Body of pancreas (tissue), 4 donors: Measurements from ENCODE around the gene SEMA7A.

Experiments used
- CTCF ChIP-seq, 7 experiments: fragments of 450-650 bp in 4 of 7; fragments of 200-600 bp in 3 of 7; sonication (generic) in 3 of 7; IDR thresholded peaks; one replicate each; pipeline ENCODE4 v1.5.1; 2016 to 2019; ENCODE audit warnings: antibody characterized with exemption in 7 of 7
- POLR2A ChIP-seq, 3 donors: fragments of 450-650 bp; IDR thresholded peaks; one replicate each; pipeline ENCODE4 v1.6.1; 2016; ENCODE audit warnings: antibody characterized with exemption in 3 of 3, mild to moderate bottlenecking in 2 of 3

GRCh38 chr15:74431116-74431515 lies 2.6 kb downstream of the SEMA7A start:
- TF ChIP-seq CTCF (IDR thresholded peaks at IDR 0.05): no peak
- TF ChIP-seq POLR2A (IDR thresholded peaks at IDR 0.05): no peak
